Right atrium auricular region (tissue), 2 donors: ENCODE measurements around the gene SAP130. TPM values are rescaled to one million over a fixed set of nuclear protein-coding genes. Genes with fewer than 3 reads are reported as not detected.
"Not testable (repeated sequence)": the region's sequence is repeated elsewhere in the genome, so short reads cannot be mapped to it uniquely, and the experiment has no call there.

Experiments used
- DNase-seq: peaks from one replicate; pipeline ENCODE4 v3.0.0-alpha.2; 2019; ENCODE audit warnings: low spot score
- H3K27ac ChIP-seq, 2 donors: fragments of 200-600 bp; sonication (generic); 1 replicate in 1 of 2; 2 replicates in 1 of 2; pipeline ENCODE4 v1.5.1; 2016 to 2019
- H3K27me3 ChIP-seq, 2 donors: fragments of 200-600 bp; sonication (generic); one replicate each; pipeline versions ENCODE4 v1.5.1 to v1.6.0; 2017 to 2019
- H3K36me3 ChIP-seq: fragments of 200-600 bp; sonication (generic); one replicate; pipeline ENCODE4 v1.5.1; 2016
- H3K4me1 ChIP-seq, 2 donors: fragments of 200-600 bp; sonication (generic); one replicate each; pipeline versions ENCODE4 v1.5.1 to v1.6.0; 2017 to 2019
- H3K4me3 ChIP-seq, 2 donors: fragments of 200-600 bp; sonication (generic); 1 replicate in 1 of 2; 2 replicates in 1 of 2; pipeline ENCODE4 v1.5.1; 2017 to 2019; ENCODE audit warnings: mild to moderate bottlenecking in 1 of 2, moderate library complexity in 1 of 2
- H3K9me3 ChIP-seq, 2 donors: fragments of 200-600 bp; sonication (generic); one replicate each; pipeline ENCODE4 v1.5.1; 2019
- CTCF ChIP-seq, 2 donors: fragments of 200-600 bp; sonication (generic); IDR thresholded peaks; one replicate each; pipeline ENCODE4 v1.5.1; 2019; ENCODE audit warnings: antibody characterized with exemption in 2 of 2
- total RNA-seq, 2 donors: library from RNA; depleted of rRNA; stranded (reverse); fragments of >200 nt; gene quantifications; one replicate each; pipeline ENCODE4 v1.1.0, GENCODE V29; 2016

Gene SAP130
- total RNA-seq, 2 donors from 2014 or later = 7.4 to 8.9 TPM

GRCh38 chr2:127913808-127914457 lies 113.9 kb downstream of the SAP130 start:
- no peak for TF ChIP-seq CTCF (IDR thresholded peaks at IDR 0.05)

GRCh38 chr2:127911737-127912136 lies 116.1 kb downstream of the SAP130 start:
- Histone ChIP-seq H3K9me3 (no peaks in the 10 kb centered on the region), H3K4me1 (no peaks in the 10 kb centered on the region), H3K4me3 (no peak overlapping the region), H3K27ac (no peak overlapping the region), H3K27me3 (no peaks in the 10 kb centered on the region), H3K36me3 (no peaks in the 10 kb centered on the region)
- DNase-seq = no peak
- TF ChIP-seq CTCF (IDR thresholded peaks at IDR 0.05) = no peak

More at GRCh38 chr2:127913808-127914457, 113.9 kb downstream of the SAP130 start:
- H3K4me3 ChIP-seq = no peak overlapping the region
- DNase-seq = no peak
- H3K27ac ChIP-seq = no peak overlapping the region
- no peaks in the 10 kb centered on the region for H3K27me3 ChIP-seq
- no peaks in the 10 kb centered on the region for H3K36me3 ChIP-seq
- H3K4me1 ChIP-seq = no peaks in the 10 kb centered on the region
- H3K9me3 ChIP-seq = no peaks in the 10 kb centered on the region

- H3K4me1 ChIP-seq = no peaks in the 10 kb centered on the region
- TF ChIP-seq CTCF (IDR thresholded peaks at IDR 0.05) = no peak
- H3K9me3 ChIP-seq = no peaks in the 10 kb centered on the region
- H3K27ac ChIP-seq = no peak overlapping the region
- H3K4me3 ChIP-seq = no peak overlapping the region
- no peaks in the 10 kb centered on the region for H3K27me3 ChIP-seq
- no peak for DNase-seq
- no peaks in the 10 kb centered on the region for H3K36me3 ChIP-seq
These were observed 117.4 kb downstream of the SAP130 start for GRCh38 chr2:127910415-127910814.

GRCh38 chr2:127909019-127909418 lies 118.8 kb downstream of the SAP130 start:
- H3K27ac ChIP-seq = no peak overlapping the region
- no peaks in the 10 kb centered on the region for H3K36me3 ChIP-seq
- DNase-seq = no peak
- H3K4me1 ChIP-seq = no peaks in the 10 kb centered on the region
- no peak for TF ChIP-seq CTCF (IDR thresholded peaks at IDR 0.05)
- no peaks in the 10 kb centered on the region for H3K27me3 ChIP-seq
- no peaks in the 10 kb centered on the region for H3K9me3 ChIP-seq
- no peak overlapping the region for H3K4me3 ChIP-seq

- not testable (repeated sequence) for H3K27me3 ChIP-seq, H3K4me3 ChIP-seq, DNase-seq, H3K4me1 ChIP-seq, H3K36me3 ChIP-seq, H3K9me3 ChIP-seq, H3K27ac ChIP-seq
These were observed 120.0 kb downstream of the SAP130 start for GRCh38 chr2:127907733-127908400.

GRCh38 chr2:127906206-127906926 lies 121.5 kb downstream of the SAP130 start:
- no peak for TF ChIP-seq CTCF (IDR thresholded peaks at IDR 0.05)
- no peaks in the 10 kb centered on the region for H3K27me3 ChIP-seq
- no peaks in the 10 kb centered on the region for H3K9me3 ChIP-seq
- no peak for DNase-seq
- H3K27ac ChIP-seq = no peak overlapping the region
- no peaks in the 10 kb centered on the region for H3K36me3 ChIP-seq
- no peaks in the 10 kb centered on the region for H3K4me1 ChIP-seq
- no peak overlapping the region for H3K4me3 ChIP-seq
